Stimulated activated CD8-positive, alpha-beta memory T cell treated with anti-CD3 and anti-CD28 coated beads, Interleukin-12 subunit alpha, Interleukin-12 subunit beta, amount 100 ng/mL, for 1 hour (primary cell): Measurements from ENCODE around the gene BAG2.

Experiments
- DNase-seq: peaks from one replicate; pipeline ENCODE4 v3.0.0-alpha.2; 2020; ENCODE audit warnings: low read depth

The BAG2 gene

GRCh38 chr6:57221936-57222742 lies 50.0 kb downstream of the BAG2 start, which contains the start of gene RAB23:
TSS of gene RAB23 (minus strand) at chr6:57222307. CDS start at chr6:57210380, 11,927 bp downstream.
- peak; percentile 67 for DNase-seq

- no peak for DNase-seq
Measured at GRCh38 chr6:57222743-57223077, 50.6 kb downstream of the BAG2 start.

- no peak for DNase-seq
Measured at GRCh38 chr6:57224769-57225515, 52.8 kb downstream of the BAG2 start.

- no peak for DNase-seq
Measured at GRCh38 chr6:57226221-57226620, 54.1 kb downstream of the BAG2 start.
